T-helper 1 cell treated with Interleukin-12 subunit alpha and Interleukin-12 subunit beta and Interleukin-4 antibody, amounts not matched to agents 30 μg/mL and 1 μg/mL, for 36 hours (primary cell): ENCODE results near the gene GPR152.

Source experiments
- H3K27ac Mint-ChIP-seq: one replicate; pipeline ENCODE4 v1.8.0; 2021; ENCODE audit warnings: mild to moderate bottlenecking, mixed read lengths
- H3K27me3 Mint-ChIP-seq: one replicate; pipeline ENCODE4 v1.8.0; 2021; ENCODE audit warnings: low read depth, mixed read lengths
- H3K36me3 Mint-ChIP-seq: one replicate; pipeline ENCODE4 v1.8.0; 2021; ENCODE audit warnings: low read depth, mixed read lengths
- H3K4me1 Mint-ChIP-seq: one replicate; pipeline ENCODE4 v1.8.0; 2021; ENCODE audit warnings: low read depth, mixed read lengths
- H3K4me3 Mint-ChIP-seq: one replicate; pipeline ENCODE4 v1.8.0; 2021; ENCODE audit warnings: mild to moderate bottlenecking, moderate library complexity, mixed read lengths
- H3K9me3 Mint-ChIP-seq: one replicate; pipeline ENCODE4 v1.8.0; 2021; ENCODE audit warnings: mixed read lengths

GPR152 gene, protein sequence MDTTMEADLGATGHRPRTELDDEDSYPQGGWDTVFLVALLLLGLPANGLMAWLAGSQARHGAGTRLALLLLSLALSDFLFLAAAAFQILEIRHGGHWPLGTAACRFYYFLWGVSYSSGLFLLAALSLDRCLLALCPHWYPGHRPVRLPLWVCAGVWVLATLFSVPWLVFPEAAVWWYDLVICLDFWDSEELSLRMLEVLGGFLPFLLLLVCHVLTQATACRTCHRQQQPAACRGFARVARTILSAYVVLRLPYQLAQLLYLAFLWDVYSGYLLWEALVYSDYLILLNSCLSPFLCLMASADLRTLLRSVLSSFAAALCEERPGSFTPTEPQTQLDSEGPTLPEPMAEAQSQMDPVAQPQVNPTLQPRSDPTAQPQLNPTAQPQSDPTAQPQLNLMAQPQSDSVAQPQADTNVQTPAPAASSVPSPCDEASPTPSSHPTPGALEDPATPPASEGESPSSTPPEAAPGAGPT

DNA sequence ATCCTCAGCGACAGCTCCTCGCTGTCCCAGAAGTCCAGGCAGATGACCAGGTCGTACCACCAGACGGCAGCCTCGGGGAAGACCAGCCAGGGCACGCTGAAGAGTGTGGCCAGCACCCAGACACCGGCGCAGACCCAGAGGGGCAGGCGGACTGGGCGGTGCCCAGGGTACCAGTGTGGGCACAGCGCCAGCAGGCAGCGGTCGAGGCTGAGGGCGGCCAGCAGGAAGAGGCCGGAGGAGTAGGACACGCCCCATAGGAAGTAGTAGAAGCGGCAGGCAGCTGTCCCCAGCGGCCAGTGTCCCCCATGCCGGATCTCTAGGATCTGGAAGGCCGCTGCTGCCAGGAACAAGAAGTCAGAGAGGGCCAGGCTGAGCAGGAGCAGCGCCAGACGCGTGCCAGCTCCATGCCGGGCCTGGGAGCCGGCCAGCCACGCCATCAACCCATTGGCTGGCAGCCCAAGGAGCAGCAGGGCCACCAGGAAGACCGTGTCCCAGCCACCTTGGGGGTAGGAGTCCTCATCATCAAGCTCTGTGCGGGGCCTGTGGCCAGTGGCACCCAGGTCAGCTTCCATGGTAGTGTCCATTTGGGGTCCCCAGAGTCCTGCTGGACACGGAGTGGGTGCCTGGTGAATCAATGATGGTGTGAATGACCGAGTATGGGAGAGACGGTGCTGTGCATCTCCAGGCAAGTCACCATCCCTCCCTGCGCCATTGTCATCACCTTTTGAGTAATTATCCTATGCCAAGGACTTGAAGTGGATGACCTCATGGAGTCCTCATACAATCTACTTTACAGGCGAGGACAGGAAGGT, at the start of gene GPR152:
TSS of gene GPR152 (minus strand) at position 589 of the 812 bp plus-strand sequence. CDS start at position 584, 5 bp downstream.
- Mint-ChIP-seq H3K4me3 (no peak within 1 kb of the TSS), H3K9me3 (no peaks in the 10 kb centered on the region), H3K36me3 (no peaks in the 10 kb centered on the region), H3K4me1 (peaks cover 10% of the 10 kb centered on the region), H3K27ac (no peak within 1 kb of the TSS), H3K27me3 (no peaks in the 10 kb centered on the region)

DNA sequence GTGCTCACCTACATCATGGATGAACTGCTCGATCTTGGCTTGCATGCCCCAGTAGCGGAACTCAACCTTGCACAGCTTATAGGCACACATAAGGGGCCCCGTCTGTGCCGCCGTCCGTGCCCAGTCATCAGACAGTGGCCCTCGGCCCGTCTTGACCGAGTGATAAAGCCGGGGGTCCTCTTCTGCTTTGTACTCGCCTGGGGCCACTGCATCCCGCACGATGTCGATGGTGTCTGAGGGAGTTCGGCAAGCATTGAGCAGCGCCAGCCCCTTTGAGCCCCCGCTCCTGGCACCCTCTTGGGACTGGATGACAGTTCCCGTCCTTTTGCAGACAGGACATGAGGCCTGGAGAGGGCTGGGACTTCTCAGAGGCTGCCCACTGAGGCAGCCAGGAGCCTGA, 49.3 kb upstream of the GPR152 start:
- H3K4me1 Mint-ChIP-seq: peaks cover 31% of the 10 kb centered on the region
- no peak overlapping the region for H3K4me3 Mint-ChIP-seq
- no peaks in the 10 kb centered on the region for H3K9me3 Mint-ChIP-seq
- no peak overlapping the region for H3K27ac Mint-ChIP-seq
- no peaks in the 10 kb centered on the region for H3K27me3 Mint-ChIP-seq
- H3K36me3 Mint-ChIP-seq: peaks cover 25% of the 10 kb centered on the region

DNA sequence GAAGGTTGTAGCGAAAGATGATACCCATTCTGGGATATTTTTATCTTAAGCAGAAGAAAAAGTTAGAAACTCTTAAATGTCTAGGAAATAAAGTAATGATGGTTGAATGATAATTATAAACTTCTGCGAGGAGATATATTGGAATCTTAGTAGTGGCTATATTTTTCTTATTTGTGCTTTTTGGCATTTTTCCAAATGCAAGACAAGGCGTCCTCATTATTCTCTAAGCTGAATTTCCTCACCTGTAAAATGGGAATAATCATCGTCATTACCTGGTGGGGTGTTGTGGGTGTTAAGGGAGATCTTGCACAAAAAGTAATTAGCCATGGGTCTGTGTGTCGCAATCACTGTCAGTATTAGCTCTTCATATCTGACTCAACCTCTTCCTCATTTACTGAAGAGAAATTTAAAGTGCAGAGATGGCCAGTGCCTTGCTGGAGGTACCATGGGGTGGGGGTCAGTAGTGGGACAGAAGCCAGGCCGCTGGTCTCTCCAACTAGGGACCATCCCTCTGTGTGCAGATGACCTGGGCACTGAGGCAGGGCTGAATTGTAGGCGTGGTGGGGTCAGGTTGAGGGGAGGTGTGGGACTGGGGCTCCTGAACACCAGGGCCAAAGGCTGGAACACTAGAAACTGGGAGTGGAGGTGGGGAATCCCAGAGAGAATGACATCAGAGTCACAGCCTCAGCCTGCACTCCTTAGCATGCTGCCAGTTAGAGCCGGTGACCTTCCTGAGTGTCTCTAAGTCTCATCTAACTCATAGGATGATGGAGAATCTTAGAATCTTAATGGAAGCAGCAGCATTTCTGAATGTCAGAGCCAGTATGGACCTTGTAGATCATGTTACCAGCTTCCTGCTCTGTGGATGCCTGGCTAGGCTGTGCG, 48.5 kb upstream of the GPR152 start:
- no peak overlapping the region for H3K27ac Mint-ChIP-seq
- peaks cover 24% of the 10 kb centered on the region for H3K36me3 Mint-ChIP-seq
- no peak overlapping the region for H3K4me3 Mint-ChIP-seq
- H3K27me3 Mint-ChIP-seq: no peaks in the 10 kb centered on the region
- H3K4me1 Mint-ChIP-seq: peaks cover 23% of the 10 kb centered on the region
- no peaks in the 10 kb centered on the region for H3K9me3 Mint-ChIP-seq

DNA sequence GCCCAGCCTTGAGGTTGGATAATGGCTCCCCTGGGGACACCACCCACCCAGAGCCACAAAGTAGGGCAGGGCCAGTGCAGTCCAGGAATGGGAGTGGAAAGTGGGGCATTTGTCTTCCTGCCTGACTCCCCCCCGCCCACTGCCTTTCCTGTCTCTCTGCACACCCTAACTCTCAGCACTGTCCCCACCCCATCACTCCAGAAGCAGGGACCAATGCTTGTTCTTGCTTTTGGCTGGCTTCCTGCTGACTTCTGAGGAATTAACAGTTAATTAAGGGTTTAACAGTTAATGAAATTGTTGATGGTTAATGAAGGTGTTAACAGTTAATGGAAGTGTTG, 47.9 kb upstream of the GPR152 start:
- Mint-ChIP-seq H3K4me3 (no peak overlapping the region), H3K27me3 (no peaks in the 10 kb centered on the region), H3K27ac (no peak overlapping the region), H3K4me1 (peaks cover 17% of the 10 kb centered on the region), H3K9me3 (no peaks in the 10 kb centered on the region), H3K36me3 (peaks cover 27% of the 10 kb centered on the region)

DNA sequence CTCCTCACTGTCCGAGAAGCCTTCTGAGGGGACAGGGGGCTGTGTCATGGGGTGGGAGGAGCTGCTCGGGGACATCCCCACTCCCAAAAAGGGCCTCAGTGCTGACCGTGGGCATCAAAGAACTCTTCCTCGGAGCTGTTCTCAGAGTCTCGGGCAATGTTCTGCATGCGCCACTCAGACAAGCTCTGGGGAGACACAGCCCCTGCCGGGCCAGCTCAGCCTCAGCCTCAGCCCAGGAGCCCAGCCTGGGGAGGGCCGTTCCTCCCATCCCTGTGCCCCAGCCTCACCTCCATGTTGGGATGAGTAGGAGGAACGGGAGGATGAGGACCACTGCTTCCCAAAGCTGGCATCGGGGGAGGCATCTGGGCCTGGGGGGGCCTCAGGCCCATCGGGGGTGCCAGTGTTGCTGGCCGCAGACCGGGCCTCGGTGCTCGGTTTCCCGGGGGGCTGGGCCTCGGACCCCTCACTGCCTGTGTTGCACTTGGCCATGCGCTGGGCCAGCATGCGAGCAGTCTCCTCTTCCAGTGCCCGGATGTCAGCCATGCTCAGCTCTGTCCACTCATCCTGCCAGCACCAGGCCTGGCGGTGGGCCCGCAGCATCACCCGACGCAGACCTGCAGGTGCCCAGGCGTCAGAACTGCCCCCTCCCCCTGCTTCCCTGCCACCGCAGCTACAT, 47.4 kb upstream of the GPR152 start:
- H3K9me3 Mint-ChIP-seq: no peaks in the 10 kb centered on the region
- no peak overlapping the region for H3K27ac Mint-ChIP-seq
- H3K27me3 Mint-ChIP-seq: no peaks in the 10 kb centered on the region
- peaks cover 26% of the 10 kb centered on the region for H3K36me3 Mint-ChIP-seq
- no peak overlapping the region for H3K4me3 Mint-ChIP-seq
- peaks cover 16% of the 10 kb centered on the region for H3K4me1 Mint-ChIP-seq

DNA sequence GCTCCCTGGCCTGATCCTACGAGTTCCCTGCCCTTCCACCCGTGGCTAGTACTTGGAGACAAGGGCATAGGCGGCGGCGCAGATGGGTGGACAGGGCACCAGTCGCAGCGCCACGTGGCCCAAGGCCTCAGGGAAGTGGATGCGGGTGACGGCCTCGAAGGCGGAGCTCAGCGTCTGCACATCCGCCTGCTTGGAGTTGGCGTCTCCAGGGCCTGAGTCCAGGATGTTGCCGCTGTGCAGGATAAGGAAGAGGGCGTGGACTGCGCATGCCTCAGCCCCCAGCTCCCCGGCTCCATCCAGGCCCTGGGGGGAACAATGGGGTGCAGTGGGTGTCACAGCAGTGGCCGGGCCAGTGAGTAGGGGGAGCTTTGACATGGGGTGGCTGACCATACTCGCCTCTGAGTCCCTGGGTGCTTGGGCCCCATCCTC, 46.0 kb upstream of the GPR152 start:
- Mint-ChIP-seq H3K4me1 (peaks cover 16% of the 10 kb centered on the region), H3K4me3 (no peak overlapping the region), H3K36me3 (peaks cover 26% of the 10 kb centered on the region), H3K9me3 (no peaks in the 10 kb centered on the region), H3K27me3 (no peaks in the 10 kb centered on the region), H3K27ac (no peak overlapping the region)

DNA sequence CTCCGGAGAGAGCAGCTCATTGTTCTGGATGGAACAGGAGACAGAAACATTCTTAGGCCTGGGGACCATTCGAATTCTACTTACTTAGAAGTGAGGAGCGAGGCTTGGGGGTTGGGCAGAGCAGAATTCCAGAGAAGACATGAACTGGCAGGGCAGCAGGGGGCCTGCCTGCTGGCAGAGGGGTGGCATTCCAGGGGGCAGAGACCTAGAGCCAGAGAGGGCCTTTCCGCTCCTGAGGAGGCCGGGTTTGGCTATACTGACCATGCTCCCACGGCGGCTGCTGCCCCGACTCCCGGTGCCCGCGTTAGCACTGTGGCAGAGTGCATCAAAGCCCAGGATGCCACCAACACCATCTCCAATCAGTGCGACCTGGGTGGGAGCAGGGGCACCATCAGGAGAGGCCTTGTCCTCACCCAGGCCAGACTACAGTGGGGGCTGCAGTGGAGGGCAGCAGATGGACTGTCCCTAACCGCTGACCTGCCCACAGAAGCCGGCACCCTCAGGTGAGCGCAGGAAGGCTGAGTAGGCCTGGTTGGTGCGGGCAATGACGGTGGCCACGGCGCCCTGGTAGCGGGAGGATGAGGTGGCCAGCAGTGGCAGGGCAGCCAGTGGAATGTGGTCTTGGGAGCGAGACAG, 45.2 kb upstream of the GPR152 start:
- no peak overlapping the region for H3K4me3 Mint-ChIP-seq
- no peaks in the 10 kb centered on the region for H3K9me3 Mint-ChIP-seq
- H3K27ac Mint-ChIP-seq: no peak overlapping the region
- peaks cover 14% of the 10 kb centered on the region for H3K4me1 Mint-ChIP-seq
- no peaks in the 10 kb centered on the region for H3K27me3 Mint-ChIP-seq
- peaks cover 25% of the 10 kb centered on the region for H3K36me3 Mint-ChIP-seq

DNA sequence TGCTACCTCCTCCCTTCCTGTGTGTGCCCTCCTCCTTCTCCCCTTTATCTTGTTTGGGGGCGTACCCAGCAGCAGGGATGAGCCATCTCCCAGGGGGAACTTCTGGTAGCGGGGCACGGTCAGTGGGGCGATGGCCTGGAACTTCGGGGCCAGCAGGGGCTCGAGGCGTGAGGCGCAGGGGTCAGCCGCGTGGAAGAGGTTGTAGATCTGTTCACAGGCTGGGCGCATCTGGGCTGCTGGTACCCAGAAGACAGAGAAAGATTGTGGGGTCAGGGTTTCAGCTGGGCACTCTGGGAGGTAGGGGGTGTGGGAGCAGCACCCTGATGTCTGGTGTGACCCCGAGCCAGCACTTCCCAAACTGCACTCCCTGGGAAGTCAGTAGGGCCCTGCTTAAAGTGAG, 43.6 kb upstream of the GPR152 start:
- peaks cover 20% of the 10 kb centered on the region for H3K36me3 Mint-ChIP-seq
- H3K4me3 Mint-ChIP-seq: no peak overlapping the region
- H3K4me1 Mint-ChIP-seq: peaks cover 7% of the 10 kb centered on the region
- H3K27ac Mint-ChIP-seq: no peak overlapping the region
- no peaks in the 10 kb centered on the region for H3K9me3 Mint-ChIP-seq
- H3K27me3 Mint-ChIP-seq: no peaks in the 10 kb centered on the region

DNA sequence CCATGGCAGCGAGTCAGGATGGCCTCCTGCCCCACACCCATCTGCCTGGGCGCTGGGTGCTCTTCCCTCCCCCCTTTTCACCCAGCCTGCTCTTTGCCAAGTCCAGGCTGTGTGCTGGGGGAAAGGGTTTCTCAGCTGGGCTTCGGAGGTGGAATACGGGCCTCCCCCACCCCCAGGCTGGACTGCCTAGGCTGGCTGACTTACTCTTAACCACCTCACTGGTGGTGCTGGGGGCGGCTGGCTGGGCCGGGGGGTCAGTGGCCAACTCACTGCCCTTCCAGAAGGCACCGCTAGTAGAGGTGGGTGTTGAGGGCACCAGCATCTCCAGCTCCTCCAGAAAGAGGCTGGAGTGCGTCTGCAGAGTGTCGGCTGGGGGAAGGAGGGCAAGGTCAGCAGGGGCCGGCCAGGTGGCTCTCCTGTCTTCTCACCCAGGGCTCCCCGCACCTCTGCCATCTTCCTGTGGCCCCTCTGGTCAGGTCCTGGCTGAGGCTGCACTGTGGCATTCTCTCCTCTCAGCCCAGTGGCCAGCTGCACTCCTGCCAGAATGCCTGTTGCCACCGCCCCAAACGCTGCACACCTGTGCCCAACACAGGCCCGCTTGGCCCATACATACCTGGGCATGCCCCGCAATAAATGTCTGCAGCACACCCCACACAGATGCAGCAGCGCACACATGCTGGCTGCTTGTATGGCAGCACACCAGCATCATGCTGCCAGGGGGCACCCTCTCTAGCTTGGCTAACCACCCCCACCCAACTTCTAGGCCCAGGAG, 42.9 kb upstream of the GPR152 start:
- H3K9me3 Mint-ChIP-seq: no peaks in the 10 kb centered on the region
- no peaks in the 10 kb centered on the region for H3K27me3 Mint-ChIP-seq
- H3K4me1 Mint-ChIP-seq: no peaks in the 10 kb centered on the region
- H3K27ac Mint-ChIP-seq: no peak overlapping the region
- H3K36me3 Mint-ChIP-seq: peaks cover 13% of the 10 kb centered on the region
- H3K4me3 Mint-ChIP-seq: no peak overlapping the region

DNA sequence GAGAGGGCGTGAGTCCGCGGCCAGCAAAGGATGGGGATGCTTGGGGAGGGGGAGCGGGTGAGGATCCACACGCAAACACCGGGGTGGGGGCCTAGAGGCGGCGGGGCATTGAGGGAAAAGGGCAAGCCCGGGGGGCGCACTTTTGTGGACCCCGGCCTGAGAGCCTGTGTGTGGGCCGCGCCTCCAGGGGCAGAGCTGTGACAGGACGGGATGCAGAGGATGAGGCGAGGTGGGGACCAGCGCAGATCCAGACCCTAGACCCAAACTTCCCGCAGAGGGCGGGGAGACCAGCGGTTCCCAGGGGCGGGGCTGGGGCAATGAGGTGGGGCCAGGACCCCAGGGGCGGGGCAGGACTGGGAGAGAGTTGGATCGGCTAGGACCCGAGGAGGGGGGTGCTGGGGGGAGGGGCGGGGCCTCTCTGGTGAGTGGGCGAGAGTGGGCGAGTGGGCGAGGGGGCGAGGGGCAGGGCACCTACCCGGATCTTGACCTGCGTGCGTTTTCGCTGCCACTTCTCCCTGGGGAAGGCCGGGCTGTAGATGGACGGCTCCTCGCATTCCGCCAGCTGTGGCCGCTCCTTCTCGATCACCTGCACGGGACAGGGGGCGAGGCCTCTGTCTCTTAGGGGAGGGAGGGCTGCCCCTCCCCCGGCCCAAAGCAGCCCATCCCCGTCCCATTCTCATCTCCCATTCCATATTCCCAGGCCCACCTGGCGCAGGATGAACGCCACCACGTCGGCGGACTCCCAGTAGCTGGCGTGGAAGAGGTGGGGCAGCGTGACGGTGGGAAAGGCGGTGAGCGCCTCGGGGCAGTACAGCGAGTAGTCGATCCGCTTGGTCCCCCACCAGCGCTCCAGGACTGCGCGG, 42.1 kb upstream of the GPR152 start:
- Mint-ChIP-seq H3K36me3 (peaks cover 15% of the 10 kb centered on the region), H3K4me1 (peaks cover 3% of the 10 kb centered on the region), H3K27ac (no peak overlapping the region), H3K27me3 (no peaks in the 10 kb centered on the region), H3K9me3 (no peaks in the 10 kb centered on the region), H3K4me3 (no peak overlapping the region)

DNA sequence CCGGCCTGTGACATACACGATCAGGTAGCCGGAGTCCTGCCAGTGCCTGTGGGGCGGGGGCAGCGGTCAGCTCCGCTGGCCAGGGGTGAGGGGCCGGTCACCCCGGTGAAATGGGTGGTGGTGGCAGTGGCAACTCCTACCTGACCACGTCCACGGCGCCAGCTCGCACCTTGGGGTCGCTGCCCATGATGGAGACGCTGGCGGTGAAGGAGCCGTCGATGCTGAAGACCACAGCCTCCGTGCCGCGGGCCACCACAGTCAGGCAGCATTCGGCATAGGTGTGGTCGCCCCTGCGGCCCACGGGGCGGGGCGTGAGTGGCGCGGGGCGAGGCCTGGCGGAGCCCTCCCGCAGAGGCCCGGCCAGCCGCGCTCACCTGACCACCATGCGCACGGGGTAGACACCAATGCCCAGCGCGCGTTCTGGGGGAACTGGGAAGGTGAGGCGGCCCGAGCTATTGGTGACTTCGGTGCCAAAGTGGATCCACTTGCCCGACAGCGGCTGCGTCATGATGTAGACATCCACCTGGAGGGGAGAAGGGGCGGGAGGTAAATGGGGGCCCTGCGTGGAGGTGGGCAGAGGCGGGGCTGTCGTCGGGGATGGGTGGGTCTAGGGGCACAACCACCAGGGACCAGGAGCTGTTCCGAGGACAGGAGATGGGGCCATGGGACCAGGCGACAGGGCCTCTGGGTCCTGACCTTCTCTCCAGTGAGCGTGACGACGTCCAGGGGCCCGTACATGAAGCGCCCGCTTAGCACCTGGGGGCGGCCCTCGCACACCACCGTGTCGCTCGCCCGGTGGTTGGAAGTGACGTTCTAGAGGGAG, 41.2 kb upstream of the GPR152 start:
- Mint-ChIP-seq H3K27me3 (no peaks in the 10 kb centered on the region), H3K4me1 (peaks cover 5% of the 10 kb centered on the region), H3K9me3 (no peaks in the 10 kb centered on the region), H3K36me3 (peaks cover 11% of the 10 kb centered on the region), H3K27ac (no peak overlapping the region), H3K4me3 (no peak overlapping the region)
